HG03095 (cell line): Measurements from ENCODE around the gene AACS.
A peak's percentile ranks its signal among the peaks of the same experiment; 100 is the strongest.

ENCODE experiments used
- ATAC-seq: cut with Tn5 transposase; IDR thresholded peaks from one replicate; pipeline ENCODE4 v1.9.1; 2021; ENCODE audit warnings: moderate library complexity; ENCODE audit not compliant: unreplicated experiment

Gene AACS

GRCh38 chr12:125183187-125184067 lies 118.2 kb downstream of the AACS start:
- peak; percentile 66 for ATAC-seq

GRCh38 chr12:125184213-125184967 lies 119.2 kb downstream of the AACS start:
- no peak for ATAC-seq

- no peak for ATAC-seq
These were observed 120.1 kb downstream of the AACS start for GRCh38 chr12:125185311-125185739.

GRCh38 chr12:125185740-125186470 lies 120.7 kb downstream of the AACS start, which contains the start of gene TMEM132B:
Gene TMEM132B (plus strand): TSS chr12:125186386.
- ATAC-seq = no peak

- ATAC-seq = no peak
These were observed 121.4 kb downstream of the AACS start for GRCh38 chr12:125186471-125187147.

GRCh38 chr12:125187148-125187745 lies 122.0 kb downstream of the AACS start:
- no peak for ATAC-seq

GRCh38 chr12:125187780-125188741 lies 122.8 kb downstream of the AACS start:
- ATAC-seq = no peak

- no peak for ATAC-seq
These were observed 123.8 kb downstream of the AACS start for GRCh38 chr12:125189015-125189414.

GRCh38 chr12:125189502-125189901 lies 124.3 kb downstream of the AACS start:
- ATAC-seq = no peak

- ATAC-seq = no peak
These were observed 126.3 kb downstream of the AACS start for GRCh38 chr12:125191361-125192087.

GRCh38 chr12:125192690-125193221 lies 127.5 kb downstream of the AACS start:
- no peak for ATAC-seq
